Activated CD4-positive, alpha-beta T cell treated with anti-CD3 and anti-CD28 coated beads for 4 hours (primary cell): Measurements from ENCODE around the gene METTL3.
A peak's percentile ranks its signal among the peaks of the same experiment; 100 is the strongest.
"Not testable (repeated sequence)": the region's sequence is repeated elsewhere in the genome, so short reads cannot be mapped to it uniquely, and the experiment has no call there.

Experiments
- DNase-seq, 2 donors: peaks; one replicate each; pipeline ENCODE4 v3.0.0-alpha.2; 2020

The METTL3 gene

DNA sequence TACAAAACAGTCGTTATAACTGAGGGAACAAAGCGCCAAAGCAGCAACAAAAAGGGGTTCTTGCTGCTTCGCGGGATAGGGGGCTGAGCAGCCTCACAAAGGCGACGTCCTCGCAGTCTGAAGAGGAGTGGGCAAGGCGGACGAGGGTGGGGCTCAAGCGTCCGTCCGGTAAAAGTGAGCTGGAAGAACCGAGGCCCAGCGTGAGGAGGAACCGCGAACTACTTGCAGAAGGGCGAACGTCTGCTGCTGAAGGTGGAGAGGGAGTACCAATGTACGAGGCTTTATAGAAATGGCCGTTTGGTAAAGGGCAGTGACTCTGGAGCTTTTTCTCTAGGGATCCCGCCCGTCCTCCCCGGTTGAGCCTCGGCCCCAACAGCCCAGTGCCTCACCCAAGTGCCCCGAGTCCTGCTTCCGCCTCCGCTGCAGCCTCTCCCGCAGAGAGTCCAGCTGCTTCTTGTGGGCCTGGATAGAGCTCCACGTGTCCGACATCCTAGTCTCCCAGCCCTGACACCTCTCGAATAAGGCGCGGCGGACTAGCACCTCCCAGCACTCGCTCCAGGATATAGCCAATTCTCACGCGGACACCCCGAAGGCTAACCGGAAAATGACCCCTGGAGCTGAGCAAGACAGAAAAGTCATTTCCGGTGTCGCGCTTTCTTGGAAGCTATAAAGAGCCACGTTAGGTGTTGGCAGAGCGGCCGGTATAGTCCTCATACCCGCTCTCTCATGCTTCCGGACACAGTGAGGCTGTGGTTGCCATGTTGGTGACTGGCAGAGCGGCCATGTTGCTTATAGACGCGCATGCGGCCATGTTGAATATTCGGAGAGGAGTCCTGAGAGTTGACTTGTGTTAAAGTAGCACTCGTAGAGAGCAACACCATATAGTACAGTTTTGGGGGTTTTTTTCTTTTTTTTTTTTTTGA lies at the start of gene METTL3:
METTL3 (minus strand) TSS at position 606 of the 923 bp plus-strand sequence; CDS start at position 489, 117 bp downstream.
- peak; percentile 92 for DNase-seq

DNA sequence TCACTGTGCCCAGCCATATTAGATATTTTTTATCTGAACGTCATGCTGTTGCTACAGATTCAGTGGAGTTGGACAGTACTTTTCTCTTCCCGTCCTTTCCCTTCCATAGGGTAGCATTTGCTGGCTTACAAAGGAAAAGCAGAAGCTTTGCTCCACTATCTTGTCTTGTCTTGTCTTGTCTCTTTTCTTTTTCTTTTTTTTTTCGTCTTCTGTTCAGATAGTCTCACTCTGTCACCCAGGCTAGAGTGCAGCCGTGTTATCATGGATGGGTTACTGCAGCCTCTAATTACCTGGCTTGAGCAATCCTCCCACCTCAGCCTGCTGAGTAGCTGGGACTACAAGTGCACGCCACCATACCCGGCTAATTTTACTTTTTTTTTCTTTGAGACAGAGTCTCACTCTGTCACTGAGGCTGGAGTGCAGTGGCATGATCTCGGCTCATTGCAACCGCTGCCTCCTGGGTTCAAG lies 47.6 kb upstream of the METTL3 start:
- DNase-seq = no peak

DNA sequence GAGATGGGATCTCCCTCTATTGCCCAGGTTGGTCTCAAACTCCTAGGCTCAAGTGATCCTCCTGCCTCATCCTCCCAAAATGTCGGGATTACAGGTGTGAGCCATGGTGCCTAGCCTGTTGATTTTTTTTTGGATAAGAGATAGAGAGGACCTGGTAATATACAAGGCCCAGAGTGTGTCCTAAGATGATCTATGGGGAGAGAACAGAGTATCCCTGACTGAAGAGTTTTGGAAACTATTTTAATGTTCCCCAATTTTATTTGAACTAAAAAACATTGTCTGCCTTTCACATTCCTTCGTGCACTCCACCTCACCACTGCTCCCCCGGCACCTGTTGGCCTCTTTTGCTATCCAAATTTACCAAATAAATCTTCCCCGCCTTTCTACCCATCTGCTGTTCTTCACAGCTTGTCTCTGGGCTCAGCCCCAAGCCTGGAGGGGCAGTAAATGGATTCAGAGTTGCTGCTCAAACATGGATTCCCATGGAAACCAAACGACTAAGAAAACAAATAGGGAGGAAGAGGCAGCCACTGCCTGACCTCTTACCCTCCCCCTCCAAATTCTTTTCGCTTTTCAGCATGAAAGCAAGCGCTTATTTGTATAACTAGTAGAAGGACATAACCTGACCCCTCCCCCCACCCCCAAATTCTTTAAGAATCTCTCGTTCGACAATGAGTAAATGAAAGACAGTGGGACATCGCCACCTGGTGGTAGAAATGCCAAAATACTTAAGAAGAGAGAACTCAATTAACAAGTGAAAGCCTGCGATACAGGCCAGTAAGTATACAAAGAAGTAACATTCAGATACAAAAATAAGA lies 46.2 kb upstream of the METTL3 start:
- DNase-seq = peak; percentile 71 to 83

DNA sequence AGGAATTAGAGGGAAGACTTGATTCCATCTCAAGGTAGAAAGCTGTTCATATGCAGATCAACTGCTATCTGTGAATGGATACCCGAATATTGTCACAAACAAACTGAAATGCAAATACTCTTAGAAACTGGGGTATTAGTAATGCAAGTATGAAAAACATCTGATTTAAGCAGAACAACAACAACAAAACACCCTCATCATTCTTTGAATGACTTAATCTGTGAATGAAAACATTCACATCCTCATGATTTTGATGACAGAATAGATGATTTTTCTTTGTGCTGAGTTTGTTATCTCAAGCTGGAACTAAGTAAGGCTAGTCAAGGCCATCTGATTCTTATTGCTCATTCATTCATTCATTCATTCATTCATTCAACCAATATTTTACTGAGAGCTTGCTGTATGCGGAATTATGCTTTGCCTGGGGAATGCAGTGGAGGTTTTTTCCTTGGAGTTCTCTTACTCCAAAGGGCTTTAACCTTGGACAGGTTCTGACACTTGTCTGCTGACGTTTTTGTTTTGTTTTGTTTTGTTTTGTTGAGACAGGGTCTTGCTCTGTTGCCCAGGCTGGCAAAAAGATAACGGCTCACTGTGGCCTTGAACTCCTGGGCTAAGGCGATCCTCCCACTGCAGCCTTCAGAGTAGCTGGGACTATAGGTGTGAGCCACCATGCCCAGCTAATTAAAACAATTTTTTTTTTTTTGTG lies 45.4 kb upstream of the METTL3 start:
- DNase-seq = no peak

DNA sequence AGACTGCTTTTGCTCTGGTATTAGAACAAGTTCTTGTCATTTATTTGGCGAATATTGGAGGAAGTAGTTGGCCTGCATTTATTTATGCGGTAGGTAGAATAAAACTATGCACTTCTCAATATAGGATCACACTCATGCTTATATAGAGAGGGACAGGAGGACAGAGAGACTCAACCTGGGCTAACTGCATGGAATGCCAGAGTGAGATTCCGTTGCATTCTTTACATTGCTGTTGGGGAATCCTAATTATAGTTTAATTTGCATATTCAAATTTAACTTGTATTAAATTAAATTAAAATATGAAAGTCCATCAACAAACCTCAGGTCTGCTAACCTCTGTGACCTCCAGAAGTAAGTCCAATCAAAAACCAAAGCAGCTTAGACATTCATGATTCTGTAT lies 42.1 kb upstream of the METTL3 start:
- DNase-seq = no peak

DNA sequence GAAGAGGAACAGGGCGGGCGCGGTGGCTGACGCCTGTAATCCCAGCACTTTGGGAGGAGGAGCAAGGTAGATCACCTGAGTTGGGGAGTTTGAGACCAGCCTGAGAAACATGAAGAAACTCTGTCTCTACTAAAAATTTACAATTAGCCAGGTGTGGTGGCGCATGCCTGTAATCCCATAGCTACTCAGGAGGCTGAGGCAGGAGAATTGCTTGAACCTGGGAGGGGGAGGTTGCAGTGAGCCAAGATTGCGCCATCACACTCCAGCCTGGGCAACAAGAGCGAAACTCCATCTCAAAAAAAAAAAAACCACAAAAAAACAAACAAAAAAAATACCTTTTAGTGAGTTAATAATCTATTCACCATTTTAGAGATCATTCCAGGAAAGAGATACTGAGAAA lies 33.4 kb upstream of the METTL3 start:
- not testable (repeated sequence) for DNase-seq

DNA sequence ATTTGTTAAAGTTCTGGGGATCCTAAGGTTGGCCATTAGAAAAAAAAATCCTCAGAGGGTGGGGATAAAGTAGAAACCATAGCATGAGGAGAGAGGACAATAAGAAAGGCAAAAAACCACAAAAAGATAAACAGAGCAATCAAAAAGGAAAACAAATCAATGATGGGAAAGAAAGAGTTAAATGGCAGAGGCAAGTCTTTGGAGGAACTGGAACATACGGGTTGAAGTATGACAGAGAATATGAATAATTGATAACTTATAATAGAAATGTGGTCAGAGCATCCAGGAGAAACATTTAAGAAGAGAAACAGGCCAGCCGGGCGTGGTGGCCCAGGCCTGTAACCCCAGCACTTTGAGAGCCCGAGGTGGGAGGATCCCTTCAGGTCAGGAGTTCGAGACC lies 32.8 kb upstream of the METTL3 start:
- DNase-seq = no peak

DNA sequence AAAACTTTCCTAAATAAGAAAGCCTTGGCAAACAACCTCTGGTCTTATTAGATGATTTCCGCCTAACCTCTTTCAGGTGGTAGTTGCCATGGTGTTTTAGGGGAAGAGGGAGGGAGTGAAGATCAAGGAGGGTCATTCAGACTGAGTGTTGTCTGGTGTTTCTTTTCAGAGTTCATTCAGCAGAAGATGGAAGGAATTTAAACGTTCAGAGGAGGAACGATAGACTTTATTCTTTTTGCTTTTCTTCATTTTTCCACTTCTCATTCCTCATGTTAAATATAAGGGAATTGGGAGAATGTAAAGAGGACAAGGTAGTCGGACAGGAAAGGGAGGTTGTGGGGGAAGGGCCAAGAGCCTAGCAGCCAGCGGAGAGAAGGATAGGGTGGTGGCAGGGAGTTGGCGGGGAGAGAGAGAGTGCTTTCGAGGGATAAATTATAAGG lies 32.4 kb upstream of the METTL3 start:
- no peak for DNase-seq

DNA sequence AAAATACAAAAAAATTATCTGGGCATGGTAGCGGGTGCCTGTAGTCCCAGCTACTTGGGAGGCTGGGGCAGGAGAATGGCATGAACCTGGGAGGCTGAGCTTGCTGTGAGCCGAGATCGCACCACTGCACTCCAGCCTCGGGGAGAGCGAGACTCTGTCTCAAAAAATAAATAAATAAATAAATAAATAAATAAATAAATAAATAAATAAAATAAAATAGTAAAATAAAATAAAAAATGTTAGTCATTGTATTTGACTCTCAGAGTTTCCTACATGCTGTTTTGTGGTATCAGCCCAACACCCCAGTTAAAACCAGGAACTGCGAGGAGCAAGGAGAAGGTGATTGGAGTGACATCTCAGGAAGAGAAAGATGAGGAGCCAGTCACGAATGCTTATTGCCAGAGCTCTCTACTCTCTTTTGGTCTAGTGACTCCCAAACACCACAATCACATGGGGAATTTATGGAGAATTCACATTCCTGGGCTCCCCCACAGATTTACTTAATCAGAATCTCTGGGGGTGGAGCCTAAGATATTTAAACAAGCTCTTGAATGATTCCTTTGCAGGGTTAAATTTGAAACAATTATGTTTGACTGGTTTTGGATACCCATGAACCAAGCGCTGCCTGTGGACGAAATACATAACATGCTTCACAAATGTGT lies 30.4 kb upstream of the METTL3 start:
- no peak for DNase-seq

DNA sequence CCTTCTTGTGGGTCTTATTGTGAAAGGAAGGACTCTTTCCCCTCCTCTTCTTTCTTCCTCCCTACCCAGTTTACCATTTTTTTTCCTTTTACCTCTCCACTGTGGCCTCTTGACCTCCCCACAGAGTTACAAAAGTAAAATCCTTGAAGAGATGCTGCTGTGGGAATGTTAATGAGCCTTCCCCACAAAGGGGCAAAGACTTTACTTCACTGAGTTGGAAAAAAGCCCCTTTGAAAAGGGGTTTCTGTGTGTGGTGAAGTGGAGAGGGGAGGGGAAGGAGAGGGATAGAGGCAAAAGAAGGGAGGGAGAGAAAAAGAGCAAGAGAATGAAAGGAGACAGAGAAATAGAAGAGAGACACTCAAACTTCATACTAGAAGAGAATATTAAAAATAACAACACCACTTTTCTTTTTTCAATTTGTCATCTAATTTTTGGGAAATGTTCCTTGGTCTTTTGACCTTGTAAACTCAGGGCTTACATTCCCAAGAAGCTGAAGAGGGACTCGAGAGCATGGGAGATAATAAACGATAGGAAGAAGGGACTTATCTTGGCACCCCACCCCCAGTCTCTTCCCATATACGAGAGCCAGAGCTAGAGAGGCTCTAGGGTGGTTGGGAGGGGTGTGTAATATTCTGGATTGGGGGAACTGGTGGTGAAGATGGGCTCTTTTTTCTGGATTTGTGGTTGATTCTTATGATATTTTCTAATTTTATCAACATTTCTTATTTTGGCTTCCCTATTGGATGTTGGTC lies 28.2 kb upstream of the METTL3 start:
- no peak for DNase-seq

DNA sequence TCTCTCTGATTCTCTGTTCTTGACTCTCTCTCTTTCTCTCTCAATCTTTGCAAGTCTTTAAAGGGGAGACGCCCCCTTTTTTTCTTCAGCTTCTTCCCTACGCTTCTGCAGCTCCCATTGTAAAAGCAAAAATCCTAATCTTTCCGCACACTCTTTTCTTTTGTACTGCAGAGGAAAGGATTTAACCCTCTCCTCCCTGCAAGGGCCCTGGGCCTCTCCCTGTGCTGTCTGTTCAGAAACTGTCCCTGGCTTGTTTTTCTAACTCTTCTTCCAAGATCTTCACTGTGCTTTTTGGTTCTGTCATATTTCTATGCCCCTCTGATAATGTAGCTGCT lies 25.9 kb upstream of the METTL3 start:
- DNase-seq = no peak

DNA sequence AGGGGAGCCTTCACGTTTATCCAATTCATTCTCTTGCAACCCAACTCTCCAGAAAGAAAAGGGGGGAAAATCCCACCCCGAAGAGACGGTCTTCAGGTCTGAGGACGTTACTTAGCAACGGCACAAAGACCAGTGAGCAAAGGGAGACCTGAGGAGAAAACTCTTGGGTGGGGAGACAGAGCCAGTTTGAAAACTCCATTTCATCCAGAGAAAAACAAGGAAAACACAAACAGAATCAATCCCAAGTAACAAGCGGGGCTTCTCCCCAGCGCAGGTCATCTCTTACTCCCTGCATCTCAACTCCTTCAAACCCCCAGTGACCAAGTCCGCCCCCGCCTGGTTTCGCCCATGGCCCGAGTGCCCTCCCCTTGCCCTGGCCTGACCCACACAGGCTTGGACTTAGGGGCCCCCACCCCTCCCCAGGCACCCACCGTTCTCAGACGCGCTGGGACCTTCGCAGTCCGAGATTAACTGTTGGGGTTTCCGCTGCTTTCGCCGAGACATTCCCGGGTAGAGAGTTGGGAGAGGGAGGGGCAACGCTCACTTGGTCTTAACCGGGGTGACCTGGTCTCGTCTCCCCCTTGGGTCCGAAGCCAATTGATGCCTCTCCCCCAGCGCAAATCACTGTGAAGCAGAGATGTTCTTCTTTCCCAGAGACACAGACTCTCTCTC lies 25.4 kb upstream of the METTL3 start:
- no peak for DNase-seq

DNA sequence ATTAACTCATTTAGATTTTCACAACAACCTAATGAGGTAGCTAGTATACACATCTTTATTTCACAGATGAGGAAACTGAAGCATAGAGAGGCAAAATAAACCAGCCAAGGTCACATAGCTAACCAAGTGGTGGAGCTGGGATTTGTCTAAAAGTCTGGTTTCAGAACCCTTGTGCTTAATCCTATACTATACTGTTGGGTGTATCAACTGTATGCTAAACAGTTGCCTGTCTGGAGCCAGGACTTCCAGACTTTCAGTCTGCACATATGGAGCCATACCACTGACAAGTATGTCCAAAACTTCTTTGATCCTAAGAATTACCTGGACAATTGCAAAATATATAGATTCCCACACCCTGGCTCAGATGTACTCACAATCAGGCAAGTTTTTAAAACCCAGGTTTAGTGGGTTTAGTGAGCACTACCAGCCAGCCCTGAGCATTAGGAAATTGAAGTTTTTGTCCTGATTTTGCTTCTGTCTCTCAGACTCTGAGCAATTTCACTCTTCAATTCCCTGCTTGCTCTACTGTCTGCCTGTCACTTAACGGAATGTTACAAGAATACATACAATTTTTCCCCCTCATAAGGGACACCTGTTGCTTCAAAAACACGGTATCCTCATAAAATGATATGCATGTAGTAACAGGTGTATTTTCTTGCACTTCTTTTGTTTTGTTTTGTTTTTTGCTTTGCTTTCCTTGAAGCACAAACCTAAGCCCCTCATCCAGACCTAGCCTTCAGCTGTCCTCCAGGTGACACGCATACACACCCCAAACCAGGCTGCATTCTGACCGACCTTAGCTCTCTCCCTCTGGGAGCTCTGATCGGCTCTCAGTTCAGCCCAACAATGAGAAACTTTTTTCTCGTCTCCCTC lies 24.6 kb upstream of the METTL3 start:
- DNase-seq = no peak

DNA sequence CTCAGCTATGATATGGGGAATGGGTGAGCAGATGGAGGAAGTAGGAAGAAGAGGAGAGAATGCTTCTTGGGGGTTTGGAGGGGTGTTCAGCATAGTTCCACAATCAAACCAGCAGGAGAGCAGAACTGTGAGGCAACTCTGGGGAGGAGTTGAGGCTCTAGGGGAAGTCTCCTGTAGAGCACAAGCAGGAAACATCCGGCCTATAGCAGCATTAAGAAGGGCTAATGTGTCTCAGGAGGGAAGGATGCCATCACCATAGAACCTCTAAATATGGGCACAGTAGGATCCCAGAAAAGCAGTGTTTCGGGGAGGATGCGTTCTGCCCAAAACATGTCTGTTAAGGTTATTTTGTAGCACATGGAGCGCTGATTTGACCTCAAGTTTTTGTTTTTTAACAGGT lies 23.4 kb upstream of the METTL3 start:
- DNase-seq = no peak

DNA sequence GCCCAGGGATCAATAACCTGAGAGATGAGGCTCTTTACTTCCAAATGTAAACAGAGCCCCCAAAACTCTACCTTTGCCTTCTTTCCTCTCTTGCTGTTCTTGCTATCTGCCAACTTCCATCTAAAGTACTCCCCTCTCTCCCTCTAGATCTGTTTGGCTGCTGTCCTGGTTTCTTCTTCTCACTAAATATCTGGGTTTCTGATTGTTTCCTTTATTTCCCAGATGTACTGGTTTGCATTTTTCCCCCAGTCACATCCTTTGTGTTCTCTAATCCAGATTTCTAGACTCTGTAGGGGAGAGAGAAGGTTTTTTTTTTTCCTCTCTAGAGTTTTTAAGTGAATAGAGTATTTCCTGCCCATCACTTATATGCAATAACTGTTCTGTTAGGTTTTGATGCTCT lies 22.2 kb upstream of the METTL3 start:
- no peak for DNase-seq

DNA sequence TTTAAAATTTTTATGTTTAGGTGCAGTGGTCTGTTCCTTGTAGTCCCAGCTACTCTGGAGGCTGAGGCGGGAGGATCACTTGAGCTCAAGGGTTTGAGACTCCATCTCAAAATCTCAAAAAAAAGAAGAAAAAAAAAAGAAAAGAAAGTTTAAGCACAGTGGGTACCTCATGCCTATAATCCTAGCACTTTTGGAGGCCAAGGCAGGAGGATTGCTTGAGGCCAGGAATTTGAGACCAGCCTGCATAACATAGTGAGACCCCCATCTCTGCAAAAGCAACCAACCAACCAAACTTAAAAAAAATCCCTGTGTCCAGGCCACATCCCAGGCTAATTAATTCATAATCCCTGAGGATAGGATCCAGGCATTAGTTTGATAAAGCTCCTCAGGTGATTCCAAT lies 18.4 kb upstream of the METTL3 start:
- no peak for DNase-seq

DNA sequence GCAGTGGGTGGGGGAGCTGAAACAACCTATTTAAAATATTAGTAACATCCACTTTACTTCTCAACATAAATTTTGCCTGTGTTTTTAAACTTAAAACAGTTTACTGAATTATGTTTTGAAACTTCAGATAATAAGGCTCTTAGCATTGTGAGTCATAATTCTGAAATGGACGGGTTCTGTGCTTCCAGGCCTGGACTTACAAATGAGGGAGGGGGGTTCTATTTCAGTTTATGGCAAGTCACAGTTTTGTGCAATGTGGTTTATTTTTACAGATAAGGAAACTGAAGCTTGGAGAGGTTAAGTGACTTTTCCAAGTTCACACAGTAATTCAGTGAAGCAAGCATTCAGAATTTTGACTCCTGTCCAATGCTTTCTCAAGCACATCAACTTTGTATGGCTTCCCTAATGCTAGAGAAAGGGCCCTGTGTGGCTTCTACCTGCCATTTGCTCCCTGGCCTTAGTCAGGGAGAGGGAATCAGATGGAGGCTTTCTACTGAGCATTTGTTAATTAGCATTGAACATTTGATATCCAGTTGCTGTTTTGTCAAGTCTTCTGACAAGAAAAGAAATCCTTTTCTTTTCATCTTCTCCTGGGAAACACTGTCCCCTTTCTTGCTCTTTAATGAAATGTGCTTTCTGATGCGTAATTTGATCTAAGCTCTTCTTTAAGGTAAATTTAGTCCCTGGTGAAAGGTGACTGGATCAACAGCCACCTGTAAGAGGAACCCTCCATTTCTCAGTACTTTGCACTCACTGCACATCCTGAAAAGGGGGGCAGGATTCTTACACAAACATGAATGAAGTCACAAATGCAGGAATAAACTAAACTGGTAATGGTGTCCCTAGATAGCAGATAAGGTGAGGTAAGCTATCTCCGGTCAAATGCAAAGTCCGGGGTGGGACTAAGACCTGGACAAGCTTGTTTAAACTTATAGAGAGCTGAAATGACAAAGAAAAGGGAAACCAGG lies 17.5 kb upstream of the METTL3 start:
- DNase-seq = no peak

DNA sequence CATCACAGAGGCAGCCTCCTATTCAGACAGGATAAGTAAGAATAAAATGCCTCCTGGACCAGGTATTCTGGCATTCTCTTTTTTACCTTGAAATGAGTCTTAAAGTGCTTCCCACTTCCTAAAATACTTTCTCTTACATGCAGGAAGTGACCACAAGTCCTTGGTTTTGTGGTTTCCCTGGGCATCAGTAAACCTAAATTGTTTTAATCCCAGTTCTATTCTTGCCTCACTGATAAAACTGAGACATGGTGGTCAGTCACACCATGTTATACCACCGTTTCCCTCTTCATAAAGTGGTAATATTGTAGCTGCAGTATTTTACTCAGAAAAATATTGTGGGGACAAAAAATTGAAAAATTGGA lies 16.2 kb upstream of the METTL3 start:
- no peak for DNase-seq

DNA sequence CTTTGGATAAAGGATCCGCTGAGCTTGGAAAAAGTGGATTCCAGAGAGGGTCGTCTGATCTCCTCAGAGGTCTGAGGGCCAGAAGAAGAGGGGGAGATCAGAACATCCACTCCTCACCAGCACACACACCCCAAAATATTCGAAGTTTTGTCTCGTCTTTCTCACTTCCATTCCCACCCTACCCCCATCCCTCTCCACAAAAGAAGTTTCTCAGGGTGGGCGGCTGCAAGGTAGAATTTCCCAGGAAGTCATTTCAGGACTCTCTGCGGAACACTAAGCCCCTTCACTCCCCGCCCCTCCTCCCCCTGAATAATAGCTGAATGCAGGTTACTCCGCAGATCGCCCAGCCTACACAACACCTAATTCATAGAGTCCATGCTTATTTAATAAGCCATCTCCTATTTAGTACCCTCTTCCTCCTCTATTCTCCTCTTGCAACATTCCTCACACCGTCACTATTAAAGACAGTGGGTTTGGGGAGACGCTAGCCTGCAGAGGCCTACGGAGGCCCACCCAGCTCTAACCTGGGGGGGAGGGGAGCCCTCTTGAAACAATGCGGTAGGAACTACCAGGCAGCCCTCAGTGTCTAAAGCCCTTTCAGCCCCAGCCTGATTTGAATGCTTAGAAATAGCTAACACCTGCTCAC lies 15.7 kb upstream of the METTL3 start:
- DNase-seq = no peak
